ENCODE results near the gene FLAD1.

FLAD1 gene

DNA sequence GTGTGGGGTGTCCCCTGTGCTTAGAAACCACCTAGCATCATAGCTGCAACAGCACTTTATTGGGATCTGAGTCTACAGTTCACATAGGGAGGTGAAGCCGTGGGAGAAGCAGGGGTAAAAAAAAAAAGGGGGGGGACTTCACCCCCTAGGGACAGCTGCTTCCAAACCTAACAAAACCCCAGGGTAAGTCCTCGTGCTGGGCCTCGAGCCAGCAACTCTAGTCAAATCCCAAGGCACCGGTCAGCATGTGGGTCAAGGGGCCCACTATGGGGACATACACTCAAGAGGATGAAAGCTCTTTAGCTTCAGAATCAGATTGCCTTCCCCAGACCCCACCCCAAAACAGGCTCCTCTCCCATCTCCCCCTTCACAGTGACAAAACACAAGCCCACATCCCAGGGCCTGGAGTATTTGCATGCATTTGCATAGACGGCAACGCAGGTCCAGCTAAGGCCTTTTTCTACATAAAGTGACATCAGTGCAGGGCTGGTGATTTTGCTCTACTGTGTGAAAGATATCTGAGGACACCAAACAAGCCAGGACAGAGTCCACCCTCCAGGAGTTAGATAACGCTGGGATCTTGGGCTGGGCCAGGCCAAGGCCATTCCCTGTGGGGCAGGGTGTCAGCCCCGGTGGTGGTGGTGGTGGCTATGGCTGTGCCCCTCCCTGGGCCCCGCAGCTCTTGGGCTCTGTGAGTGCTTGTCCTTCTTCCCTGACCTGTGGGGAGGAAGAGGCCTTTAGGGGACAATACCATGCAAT is 38.6 kb upstream of the FLAD1 start:
- H3K4me3 ChIP-seq (ENCODE audit: control insufficient read depth, low read depth, low read length), result no peak overlapping the region
- TF ChIP-seq, protein P1, sequence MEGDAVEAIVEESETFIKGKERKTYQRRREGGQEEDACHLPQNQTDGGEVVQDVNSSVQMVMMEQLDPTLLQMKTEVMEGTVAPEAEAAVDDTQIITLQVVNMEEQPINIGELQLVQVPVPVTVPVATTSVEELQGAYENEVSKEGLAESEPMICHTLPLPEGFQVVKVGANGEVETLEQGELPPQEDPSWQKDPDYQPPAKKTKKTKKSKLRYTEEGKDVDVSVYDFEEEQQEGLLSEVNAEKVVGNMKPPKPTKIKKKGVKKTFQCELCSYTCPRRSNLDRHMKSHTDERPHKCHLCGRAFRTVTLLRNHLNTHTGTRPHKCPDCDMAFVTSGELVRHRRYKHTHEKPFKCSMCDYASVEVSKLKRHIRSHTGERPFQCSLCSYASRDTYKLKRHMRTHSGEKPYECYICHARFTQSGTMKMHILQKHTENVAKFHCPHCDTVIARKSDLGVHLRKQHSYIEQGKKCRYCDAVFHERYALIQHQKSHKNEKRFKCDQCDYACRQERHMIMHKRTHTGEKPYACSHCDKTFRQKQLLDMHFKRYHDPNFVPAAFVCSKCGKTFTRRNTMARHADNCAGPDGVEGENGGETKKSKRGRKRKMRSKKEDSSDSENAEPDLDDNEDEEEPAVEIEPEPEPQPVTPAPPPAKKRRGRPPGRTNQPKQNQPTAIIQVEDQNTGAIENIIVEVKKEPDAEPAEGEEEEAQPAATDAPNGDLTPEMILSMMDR (conservative IDR thresholded peaks at IDR 0.05; ENCODE audit: control insufficient read depth, insufficient read depth, low read depth, low read length), result no peak
- DNase-seq (ENCODE audit: low read depth), result no peak

DNA sequence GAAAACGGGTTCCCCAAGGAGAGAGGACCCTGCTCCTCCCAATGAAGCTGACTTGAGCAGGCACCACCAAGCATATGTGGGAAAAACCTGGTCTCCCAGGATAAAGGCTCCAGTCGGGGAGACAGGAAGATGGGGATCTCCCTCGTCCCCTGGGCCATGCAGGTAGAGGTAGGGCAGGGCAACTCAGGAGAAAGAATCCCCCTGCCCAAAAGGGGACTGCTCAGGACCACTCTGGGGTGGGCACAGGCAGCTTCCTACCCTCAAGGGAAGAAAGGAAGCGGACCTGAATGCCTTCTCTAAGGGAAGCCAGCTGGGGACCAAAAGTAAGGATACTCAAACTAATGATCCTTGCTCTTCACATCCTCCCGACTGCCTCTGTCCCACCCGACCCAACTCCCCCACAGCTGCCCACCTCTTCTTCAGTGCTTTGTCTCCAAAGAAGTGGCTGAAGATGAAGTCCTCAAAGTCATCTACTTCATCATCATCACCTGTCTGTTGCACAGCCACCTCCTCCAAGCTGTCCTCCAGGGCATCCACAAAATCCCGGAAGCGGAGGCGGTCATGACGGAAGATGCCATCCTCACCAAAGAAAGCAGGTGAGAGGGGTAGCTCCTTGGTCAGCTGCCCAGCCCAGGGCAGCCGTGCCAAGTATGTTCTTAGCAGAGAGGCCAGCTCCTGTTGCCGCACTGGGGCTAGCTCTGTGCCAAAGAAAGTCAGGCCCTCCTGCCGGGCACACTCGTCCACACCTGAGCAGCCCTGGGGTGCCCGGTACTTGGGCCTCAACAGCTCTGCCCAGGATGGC is 37.8 kb upstream of the FLAD1 start:
- DNase-seq (ENCODE audit: low read depth), result no peak
- TF ChIP-seq, protein P1 (conservative IDR thresholded peaks at IDR 0.05; ENCODE audit: control insufficient read depth, insufficient read depth, low read depth, low read length), result no peak
- no peak overlapping the region for H3K4me3 ChIP-seq (ENCODE audit: control insufficient read depth, low read depth, low read length)

DNA sequence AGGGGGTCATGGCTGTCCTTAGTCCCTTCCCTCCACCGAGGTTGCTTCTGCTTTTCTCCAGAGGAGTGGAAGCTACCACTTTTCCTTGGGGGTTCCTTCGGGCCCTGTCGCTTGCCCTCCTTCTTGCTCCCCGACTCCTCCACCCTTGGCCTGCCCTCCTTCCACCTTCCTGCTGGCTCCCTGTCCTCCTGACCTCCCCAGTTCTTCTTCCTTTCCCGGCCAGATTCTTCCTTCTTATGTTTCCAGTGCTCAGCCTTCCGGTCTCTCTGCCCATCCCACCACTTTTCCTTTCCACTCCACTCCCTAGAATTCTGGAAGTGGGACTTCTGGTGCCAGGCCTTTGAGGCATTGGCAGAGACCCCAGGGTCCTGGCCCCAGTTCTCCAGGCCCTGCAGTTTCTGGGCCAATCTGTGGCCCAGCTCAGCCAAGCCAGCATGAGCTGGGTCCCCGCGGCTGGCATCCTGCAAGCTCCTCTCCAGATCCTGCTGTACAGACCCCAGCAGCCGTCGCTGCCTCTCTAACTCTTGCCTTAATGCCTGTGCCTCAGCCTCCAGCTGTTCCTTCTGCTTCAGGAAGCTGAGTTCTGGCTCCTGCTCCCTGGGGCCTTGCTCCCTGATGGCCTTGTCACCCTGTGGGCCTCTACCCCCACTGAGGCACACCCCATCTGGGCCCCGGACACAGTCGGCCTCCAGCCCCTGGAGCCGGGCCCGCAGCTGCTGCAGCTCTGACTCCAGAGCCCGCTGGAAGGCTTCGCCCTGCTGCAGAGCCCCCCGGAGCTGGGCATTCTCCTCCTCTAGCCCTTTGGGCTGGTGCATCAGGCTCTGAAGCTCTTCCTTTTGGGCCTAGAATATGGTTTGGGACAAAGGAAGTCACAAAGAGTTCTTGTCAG is 36.9 kb upstream of the FLAD1 start:
- no peak overlapping the region for H3K4me3 ChIP-seq (ENCODE audit: control insufficient read depth, low read depth, low read length)
- TF ChIP-seq, protein P1 (conservative IDR thresholded peaks at IDR 0.05; ENCODE audit: control insufficient read depth, insufficient read depth, low read depth, low read length), result no peak
- DNase-seq (ENCODE audit: low read depth), result no peak

DNA sequence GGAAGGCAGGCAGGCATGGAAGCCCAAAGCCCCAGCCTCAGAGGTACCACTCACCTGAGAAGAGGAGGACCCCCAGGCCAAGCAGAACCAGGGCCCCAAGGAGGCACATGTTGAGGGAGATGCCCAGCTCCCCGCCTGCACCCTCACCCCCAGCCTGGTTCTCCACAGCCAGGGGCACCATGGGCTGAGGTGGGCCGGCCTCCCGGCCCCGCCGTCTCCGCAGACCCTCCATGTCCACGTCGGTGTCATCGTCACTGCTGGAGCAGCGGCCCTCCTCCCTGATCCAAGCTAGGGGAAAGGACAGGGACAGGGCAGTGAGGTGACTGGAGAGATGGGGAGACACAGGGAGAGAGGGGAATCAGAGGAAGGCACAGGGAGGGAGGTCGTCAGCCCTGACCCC is 35.1 kb upstream of the FLAD1 start:
- DNase-seq (ENCODE audit: low read depth), result no peak

DNA sequence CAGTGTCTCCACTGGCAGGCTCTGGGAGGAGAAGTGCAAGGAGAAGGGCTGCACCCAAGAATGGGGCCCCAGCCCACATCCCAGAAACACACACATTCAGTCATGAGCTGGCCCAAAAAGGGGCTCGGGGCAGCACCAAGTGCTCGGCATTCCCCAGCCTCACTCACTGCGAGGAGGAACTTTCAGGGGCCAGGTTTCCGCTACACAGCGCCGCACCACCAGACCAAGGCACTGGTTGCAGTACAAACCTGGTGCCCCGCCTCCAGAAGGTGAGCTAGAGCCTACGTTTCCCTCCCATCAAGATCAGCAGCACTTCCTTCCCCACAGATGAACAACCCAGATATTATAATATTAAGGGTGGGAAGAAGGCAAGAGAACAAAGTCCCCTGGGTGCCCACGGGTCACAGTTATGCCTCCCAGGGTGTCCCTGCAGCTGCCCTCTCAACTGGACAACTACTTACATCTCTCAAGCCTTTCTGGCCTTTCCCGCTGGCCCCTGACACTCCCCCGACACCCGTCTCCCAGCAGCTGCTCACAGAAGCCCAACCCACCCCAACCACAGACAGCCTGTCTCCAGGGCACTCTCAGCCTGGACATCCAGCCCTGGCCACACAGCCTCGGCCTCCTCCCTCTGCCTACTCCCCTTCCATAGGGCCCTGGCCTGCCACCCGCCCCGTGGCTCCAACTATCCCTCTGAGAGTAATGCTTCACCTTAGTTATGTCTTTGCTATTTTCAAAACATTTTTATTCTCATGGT is 31.1 kb upstream of the FLAD1 start:
- TF ChIP-seq, protein P1 (conservative IDR thresholded peaks at IDR 0.05; ENCODE audit: control insufficient read depth, insufficient read depth, low read depth, low read length), result no peak
- no peak overlapping the region for H3K4me3 ChIP-seq (ENCODE audit: control insufficient read depth, low read depth, low read length)

More for the DNA sequence above, 35.1 kb upstream of the FLAD1 start:
- TF ChIP-seq, protein P1 (conservative IDR thresholded peaks at IDR 0.05; ENCODE audit: control insufficient read depth, insufficient read depth, low read depth, low read length), result no peak
- no peak overlapping the region for H3K4me3 ChIP-seq (ENCODE audit: control insufficient read depth, low read depth, low read length)

DNA sequence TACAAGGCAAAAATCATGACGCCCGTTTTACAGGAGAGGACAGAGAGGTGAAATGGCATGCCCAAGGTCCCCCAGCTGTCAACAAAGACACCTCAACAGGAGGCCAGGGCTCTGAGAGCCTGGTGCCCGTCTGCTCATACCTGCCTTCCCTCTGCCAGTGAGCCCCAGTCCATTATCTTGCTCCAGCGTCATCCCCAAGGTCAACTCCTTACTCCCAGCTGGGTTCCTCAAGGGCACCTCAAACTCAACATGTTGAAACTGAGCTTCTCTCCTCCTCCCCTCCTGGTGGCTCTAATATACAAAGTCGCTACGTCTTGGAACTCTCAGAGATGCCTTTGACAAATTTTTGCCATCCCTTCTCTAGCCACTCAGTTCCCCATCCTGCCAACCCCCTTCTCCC is 30.5 kb upstream of the FLAD1 start:
- DNase-seq (ENCODE audit: low read depth), result no peak
- TF ChIP-seq, protein P1 (conservative IDR thresholded peaks at IDR 0.05; ENCODE audit: control insufficient read depth, insufficient read depth, low read depth, low read length), result no peak
- no peak overlapping the region for H3K4me3 ChIP-seq (ENCODE audit: control insufficient read depth, low read depth, low read length)

More for the DNA sequence above, 31.1 kb upstream of the FLAD1 start:
- no peak for DNase-seq (ENCODE audit: low read depth)
